Prostate gland (tissue), 2 donors: Measurements from ENCODE around the gene NAA80.

Experiments used
- CTCF ChIP-seq, 4 experiments: fragments of 200-600 bp in 2 of 4; fragments of 450-650 bp in 2 of 4; sonication (generic) in 2 of 4; IDR thresholded peaks; 1 replicate in 3 of 4; 2 replicates in 1 of 4; pipeline ENCODE4 v1.5.1; 2016 to 2019; ENCODE audit warnings: antibody characterized with exemption in 4 of 4, mild to moderate bottlenecking in 2 of 4, moderate library complexity in 2 of 4
- POLR2A ChIP-seq: fragments of 450-650 bp; IDR thresholded peaks from one replicate; pipeline ENCODE4 v1.6.1; 2016; ENCODE audit warnings: antibody characterized with exemption, mild to moderate bottlenecking

GRCh38 chr3:50322115-50322385 is 22.8 kb upstream of the NAA80 start:
- TF ChIP-seq CTCF (IDR thresholded peaks at IDR 0.05), result no peak
- no peak for TF ChIP-seq POLR2A
